GM20431 (cell line): Measurements from ENCODE around the gene PEX14.

ENCODE experiments used
- in situ Hi-C: fragments of 300-500 bp; cut with MseI, MboI; formaldehyde crosslinking; loops from one replicate; pipeline ENCODE4 v1.15.0; 2020; ENCODE audit warnings: low sequenced_read_pairs; ENCODE audit not compliant: unreplicated experiment

PEX14 gene

GRCh38 chr1:10639011-10639774, 164.4 kb downstream of the PEX14 start:
- in situ Hi-C loops: no loop called here

- in situ Hi-C loops: no loop called here
These were observed 165.2 kb downstream of the PEX14 start for GRCh38 chr1:10639775-10640578.

GRCh38 chr1:10640843-10641553, 166.2 kb downstream of the PEX14 start:
- in situ Hi-C loops: no loop called here

- in situ Hi-C loops: no loop called here
These were observed 167.2 kb downstream of the PEX14 start for GRCh38 chr1:10641976-10642375.

- in situ Hi-C loops: no loop called here
These were observed 167.8 kb downstream of the PEX14 start for GRCh38 chr1:10642403-10643080.

DNA sequence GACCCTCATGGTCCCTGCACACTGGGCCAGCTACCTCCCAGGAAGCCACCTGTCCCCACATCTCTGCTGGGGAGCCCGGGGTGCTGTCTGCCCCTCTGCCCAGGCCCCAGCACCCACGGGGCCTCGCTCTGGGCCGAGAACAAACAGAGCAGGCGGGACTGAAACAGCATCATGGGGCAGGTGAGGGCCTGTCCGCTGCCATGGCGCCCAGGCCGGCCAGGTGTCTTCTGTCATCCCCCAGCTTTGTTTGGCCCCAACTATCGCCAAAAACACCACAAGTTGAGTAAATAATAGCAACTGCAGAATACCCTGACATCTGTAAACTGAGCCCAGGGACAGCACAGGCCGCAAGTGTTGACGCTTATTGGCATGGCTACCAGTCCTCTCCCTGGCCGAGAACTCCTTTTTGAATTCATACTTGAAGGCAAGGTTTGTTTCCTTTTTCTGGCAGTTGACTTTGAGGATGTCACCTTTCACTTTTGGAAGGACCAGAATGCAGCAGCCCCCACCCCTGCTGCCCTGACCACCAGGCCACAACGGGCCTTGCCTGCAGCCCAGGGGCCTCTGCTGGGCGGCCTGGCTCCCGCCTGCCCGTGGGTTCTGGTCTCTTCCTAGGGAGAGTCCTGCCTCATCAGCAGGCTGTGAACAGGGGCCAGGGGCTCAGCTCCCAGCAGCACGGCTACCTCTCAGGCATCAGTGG, 169.0 kb downstream of the PEX14 start:
- in situ Hi-C loops: no loop called here

- in situ Hi-C loops: no loop called here
These were observed 169.8 kb downstream of the PEX14 start for GRCh38 chr1:10644307-10645128.

GRCh38 chr1:10646347-10646861, 171.7 kb downstream of the PEX14 start:
- in situ Hi-C loops: no loop called here

DNA sequence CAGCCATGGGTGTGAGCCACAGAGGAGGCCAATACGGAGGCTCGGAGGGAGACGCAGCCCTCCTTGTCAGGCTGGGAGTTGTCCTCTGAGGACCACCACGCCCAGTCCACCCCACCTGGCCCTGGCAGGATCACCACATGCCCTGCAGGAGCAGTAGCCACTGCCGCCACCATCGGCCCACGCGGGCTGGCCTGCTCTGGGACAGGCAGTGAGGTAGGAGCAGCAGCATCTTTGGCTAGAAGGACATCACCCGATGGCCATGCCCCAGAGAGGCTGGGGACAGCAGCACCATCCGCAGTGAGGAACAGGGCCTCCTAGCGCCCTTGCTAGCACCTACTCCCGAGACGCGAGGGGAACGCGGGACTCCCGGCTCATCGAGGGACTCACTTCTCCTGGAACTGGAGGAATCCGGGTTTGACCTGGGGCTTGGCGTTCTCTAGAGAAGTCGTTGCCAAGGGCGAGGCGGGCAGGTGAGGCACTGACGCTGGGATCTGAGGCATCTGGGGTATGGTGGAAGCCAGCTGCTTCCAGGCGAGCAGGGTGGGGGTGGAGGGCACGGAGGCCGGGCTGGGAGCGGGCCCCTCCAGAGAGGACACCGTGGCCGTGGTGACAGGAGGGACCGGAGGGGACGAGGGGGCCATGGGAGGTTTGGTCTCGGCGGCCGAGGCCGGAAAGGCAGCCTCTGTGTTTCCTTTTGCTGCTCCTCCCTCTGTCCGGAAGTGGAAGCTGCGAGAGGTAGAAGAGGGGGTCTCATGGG, 172.8 kb downstream of the PEX14 start:
- in situ Hi-C loops: no loop called here

DNA sequence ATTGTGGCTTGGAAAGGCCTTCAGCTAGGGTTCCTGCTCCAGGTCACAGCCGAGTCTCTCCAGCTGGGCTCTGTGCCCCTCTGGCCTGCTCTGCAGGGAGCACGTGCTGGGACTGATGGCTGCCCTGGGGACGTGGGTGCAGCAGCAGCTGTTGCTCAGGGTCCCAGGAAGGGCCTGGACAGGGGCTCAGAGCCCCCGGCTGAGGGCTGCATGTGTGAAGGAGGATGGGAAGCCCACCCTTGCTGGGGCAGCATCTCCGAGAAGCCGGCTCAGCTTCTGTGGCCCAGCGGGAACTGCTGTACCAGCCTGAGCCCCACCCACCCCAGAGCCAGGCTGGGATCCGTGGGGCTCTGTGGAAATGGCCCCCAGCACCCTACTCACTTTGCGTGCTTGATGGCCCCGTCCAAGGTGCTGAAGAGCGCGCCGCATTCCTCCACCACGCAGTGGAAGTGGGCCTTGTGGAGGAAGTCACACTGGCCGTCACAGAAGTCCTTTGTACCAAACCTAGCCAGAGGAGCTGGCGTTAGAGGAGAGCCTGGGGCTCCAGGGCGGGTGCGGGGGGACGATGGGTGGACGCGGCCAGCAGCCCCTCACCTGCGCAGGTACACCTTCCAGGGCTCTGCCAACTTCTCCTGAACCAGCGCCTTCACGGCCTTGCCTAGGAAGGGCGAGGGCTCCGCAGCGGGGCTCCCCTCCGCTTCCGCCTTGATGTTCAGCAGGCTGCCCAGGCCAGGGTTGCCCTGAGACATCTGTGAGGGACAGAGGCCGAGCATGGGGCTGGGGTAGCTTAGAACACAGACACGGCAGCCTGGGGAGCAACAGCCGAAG, 174.2 kb downstream of the PEX14 start:
- in situ Hi-C loops: no loop called here

DNA sequence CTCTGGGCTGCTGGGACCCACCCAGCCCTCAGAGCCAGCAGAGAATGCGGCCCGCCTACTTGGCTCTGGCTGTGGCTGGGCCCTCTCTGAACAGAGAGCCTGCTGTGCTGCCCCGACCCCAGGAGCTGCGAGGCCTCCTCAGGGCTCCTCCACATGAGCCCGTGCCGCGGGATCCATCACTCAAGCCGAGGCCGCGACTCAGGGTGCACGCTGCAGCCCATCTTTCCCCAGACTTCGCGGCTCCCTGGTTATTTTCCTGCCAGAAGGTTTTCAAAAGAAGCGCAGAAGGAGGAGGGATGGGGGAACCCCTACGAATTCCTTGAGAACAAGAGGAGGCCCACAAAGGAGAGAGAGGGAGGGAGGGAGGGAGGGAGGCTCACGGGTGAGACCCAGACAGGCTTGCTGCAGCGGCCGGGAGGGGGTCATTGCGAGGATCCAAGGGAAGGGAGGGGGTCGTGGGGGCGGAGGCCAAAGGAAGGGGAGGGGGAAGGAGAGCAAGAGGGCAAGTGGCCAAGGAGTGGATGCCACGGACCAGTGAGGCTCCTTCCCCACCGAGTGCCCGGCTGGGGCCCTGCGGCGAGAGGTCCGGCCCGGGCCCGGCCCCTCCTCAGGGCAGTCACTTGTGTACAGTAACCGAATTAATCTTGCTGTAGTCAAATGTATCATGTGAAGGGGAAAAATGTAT, 174.9 kb downstream of the PEX14 start:
- in situ Hi-C loops: no loop called here

DNA sequence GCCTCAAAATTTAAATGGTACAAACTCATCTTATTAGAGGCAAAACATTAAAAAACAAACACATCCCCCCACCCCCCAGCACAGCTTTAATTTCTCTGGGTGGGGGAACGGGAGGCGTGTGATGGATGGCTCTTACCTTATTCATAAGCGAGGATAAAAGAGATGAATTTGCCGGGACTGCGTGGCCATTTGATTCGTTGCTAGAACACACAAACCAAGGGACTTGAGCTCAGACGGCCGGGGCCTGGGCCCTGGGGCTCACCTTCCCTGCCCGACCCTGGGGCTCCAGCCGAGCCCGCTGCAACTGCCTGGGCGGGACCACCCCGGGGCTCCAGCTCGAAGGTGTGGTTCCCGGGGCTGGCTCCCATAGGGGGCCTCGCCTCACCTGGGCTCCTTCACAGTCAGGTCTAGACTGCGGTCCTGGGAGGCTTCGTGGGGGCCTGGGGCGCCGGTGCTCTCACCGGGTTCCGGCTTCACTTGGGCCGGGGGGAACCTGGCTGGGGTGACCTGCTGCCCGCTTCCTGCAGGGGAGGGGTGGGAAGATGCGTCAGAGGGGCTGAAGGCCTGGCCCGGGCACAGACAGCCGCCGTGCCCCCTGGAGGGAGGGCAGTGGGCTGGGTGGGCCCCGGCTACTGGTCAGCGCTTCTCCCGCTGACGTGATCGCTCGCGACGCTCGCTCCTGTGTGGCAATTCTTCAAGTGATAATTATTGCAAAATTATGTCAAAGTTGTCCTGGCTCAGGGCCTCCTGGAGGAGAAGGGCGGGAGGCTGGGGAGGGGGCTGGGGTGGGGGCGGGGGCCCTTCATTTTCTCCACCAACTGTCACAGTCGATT, 176.0 kb downstream of the PEX14 start:
- in situ Hi-C loops: no loop called here

- in situ Hi-C loops: no loop called here
These were observed 176.6 kb downstream of the PEX14 start for GRCh38 chr1:10651389-10651766.

- in situ Hi-C loops: no loop called here
These were observed 177.0 kb downstream of the PEX14 start for GRCh38 chr1:10651793-10652192.

- in situ Hi-C loops: no loop called here
These were observed 177.9 kb downstream of the PEX14 start for GRCh38 chr1:10652626-10653025.
